Duodenal mucosa (tissue), 2 donors: ENCODE results near the gene RBBP4.
A peak's percentile ranks its signal among the peaks of the same experiment; 100 is the strongest.

ENCODE experiments used
- H3K27ac ChIP-seq: one replicate; pipeline ENCODE4 v1.7.0; 2013; ENCODE audit warnings: low read depth, low read length
- H3K27me3 ChIP-seq, 2 donors: one replicate each; pipeline ENCODE4 v1.7.0; 2013; ENCODE audit warnings: low read length in 2 of 2, control low read depth in 1 of 2; ENCODE audit not compliant: insufficient read depth in 2 of 2, control insufficient read depth in 1 of 2
- H3K36me3 ChIP-seq, 2 donors: one replicate each; pipeline ENCODE4 v1.7.0; 2013; ENCODE audit warnings: low read length in 2 of 2, control low read depth in 1 of 2; ENCODE audit not compliant: insufficient read depth in 2 of 2, control insufficient read depth in 1 of 2
- H3K4me1 ChIP-seq, 2 donors: one replicate each; pipeline ENCODE4 v1.7.0; 2013; ENCODE audit warnings: low read length in 2 of 2, control low read depth in 1 of 2; ENCODE audit not compliant: insufficient read depth in 2 of 2, control insufficient read depth in 1 of 2
- H3K4me3 ChIP-seq, 2 donors: one replicate each; pipeline ENCODE4 v1.7.0; 2013; ENCODE audit warnings: low read length in 2 of 2, low read depth in 1 of 2
- H3K9ac ChIP-seq, 2 donors: one replicate each; pipeline ENCODE4 v1.7.0; 2013; ENCODE audit warnings: low read length in 2 of 2, low read depth in 1 of 2
- H3K9me3 ChIP-seq, 2 donors: one replicate each; pipeline ENCODE4 v1.7.0; 2013; ENCODE audit warnings: low read length in 2 of 2, control low read depth in 1 of 2; ENCODE audit not compliant: control insufficient read depth in 1 of 2

The RBBP4 gene

GRCh38 chr1:32718036-32718435 lies 67.0 kb downstream of the RBBP4 start:
- Histone ChIP-seq H3K27ac (no peak overlapping the region), H3K4me3 (no peak overlapping the region)

GRCh38 chr1:32718527-32718926 lies 67.5 kb downstream of the RBBP4 start:
- H3K36me3 ChIP-seq: no peaks in the 10 kb centered on the region
- H3K4me3 ChIP-seq: no peak overlapping the region
- H3K9ac ChIP-seq: no peak overlapping the region
- no peaks in the 10 kb centered on the region for H3K27me3 ChIP-seq
- H3K27ac ChIP-seq: no peak overlapping the region
- H3K9me3 ChIP-seq: no peaks in the 10 kb centered on the region
- H3K4me1 ChIP-seq: peaks cover 16 to 19% of the 10 kb centered on the region in 2 donors

More at GRCh38 chr1:32718036-32718435, 67.0 kb downstream of the RBBP4 start:
- Histone ChIP-seq H3K27me3 (no peaks in the 10 kb centered on the region), H3K9me3 (no peaks in the 10 kb centered on the region), H3K9ac (no peak overlapping the region), H3K36me3 (no peaks in the 10 kb centered on the region), H3K4me1 (peaks cover 16 to 19% of the 10 kb centered on the region in 2 donors)

- Histone ChIP-seq H3K36me3 (no peaks in the 10 kb centered on the region), H3K9ac (no peak overlapping the region), H3K27ac (no peak overlapping the region), H3K4me3 (no peak overlapping the region), H3K27me3 (no peaks in the 10 kb centered on the region), H3K4me1 (peaks cover 19 to 23% of the 10 kb centered on the region in 2 donors), H3K9me3 (no peaks in the 10 kb centered on the region)
Measured at GRCh38 chr1:32719681-32720275, 68.8 kb downstream of the RBBP4 start.

- no peaks in the 10 kb centered on the region for H3K36me3 ChIP-seq
- no peaks in the 10 kb centered on the region for H3K9me3 ChIP-seq
- H3K27ac ChIP-seq: no peak overlapping the region
- H3K4me3 ChIP-seq: peak overlapping the region; percentile 3 to 26
- no peak overlapping the region for H3K9ac ChIP-seq
- H3K27me3 ChIP-seq: no peaks in the 10 kb centered on the region
- H3K4me1 ChIP-seq: peaks cover 13 to 14% of the 10 kb centered on the region in 2 donors
Measured at GRCh38 chr1:32724678-32725614, 73.9 kb downstream of the RBBP4 start.

GRCh38 chr1:32725615-32725982 lies 74.6 kb downstream of the RBBP4 start:
- Histone ChIP-seq H3K4me3 (peak overlapping the region in 1 of 2 donors; percentile 26), H3K27ac (no peak overlapping the region), H3K9ac (no peak overlapping the region), H3K9me3 (no peaks in the 10 kb centered on the region), H3K27me3 (no peaks in the 10 kb centered on the region), H3K36me3 (no peaks in the 10 kb centered on the region), H3K4me1 (peaks cover 13 to 14% of the 10 kb centered on the region in 2 donors)

GRCh38 chr1:32727876-32728275 lies 76.9 kb downstream of the RBBP4 start:
- Histone ChIP-seq H3K27me3 (no peaks in the 10 kb centered on the region), H3K9ac (no peak overlapping the region), H3K9me3 (no peaks in the 10 kb centered on the region), H3K27ac (no peak overlapping the region), H3K4me1 (peaks cover 13 to 14% of the 10 kb centered on the region in 2 donors), H3K36me3 (no peaks in the 10 kb centered on the region), H3K4me3 (no peak overlapping the region)

GRCh38 chr1:32728413-32729077 lies 77.5 kb downstream of the RBBP4 start:
- H3K9me3 ChIP-seq: no peaks in the 10 kb centered on the region
- H3K27ac ChIP-seq: no peak overlapping the region

GRCh38 chr1:32729254-32730046 lies 78.4 kb downstream of the RBBP4 start:
- peaks cover 12 to 14% of the 10 kb centered on the region in 2 donors for H3K4me1 ChIP-seq
- H3K9ac ChIP-seq: no peak overlapping the region
- H3K27me3 ChIP-seq: no peaks in the 10 kb centered on the region
- H3K4me3 ChIP-seq: no peak overlapping the region
- no peaks in the 10 kb centered on the region for H3K36me3 ChIP-seq
- H3K27ac ChIP-seq: no peak overlapping the region
- no peaks in the 10 kb centered on the region for H3K9me3 ChIP-seq

More at GRCh38 chr1:32728413-32729077, 77.5 kb downstream of the RBBP4 start:
- Histone ChIP-seq H3K27me3 (no peaks in the 10 kb centered on the region), H3K4me3 (no peak overlapping the region), H3K4me1 (peaks cover 13 to 14% of the 10 kb centered on the region in 2 donors), H3K9ac (no peak overlapping the region), H3K36me3 (no peaks in the 10 kb centered on the region)

- no peak overlapping the region for H3K4me3 ChIP-seq
- H3K9me3 ChIP-seq: no peaks in the 10 kb centered on the region
- no peak overlapping the region for H3K27ac ChIP-seq
- H3K27me3 ChIP-seq: no peaks in the 10 kb centered on the region
- H3K36me3 ChIP-seq: no peaks in the 10 kb centered on the region
- H3K4me1 ChIP-seq: peaks cover 13 to 17% of the 10 kb centered on the region in 2 donors
- H3K9ac ChIP-seq: no peak overlapping the region
Measured at GRCh38 chr1:32733582-32734321, 82.7 kb downstream of the RBBP4 start.
